GM18858 (cell line): ENCODE measurements around the gene PI4KA.
"Not testable (repeated sequence)": the region's sequence is repeated elsewhere in the genome, so short reads cannot be mapped to it uniquely, and the experiment has no call there.

Experiments
- ATAC-seq: cut with Tn5 transposase; IDR thresholded peaks from one replicate; pipeline ENCODE4 v1.9.1; 2021; ENCODE audit not compliant: unreplicated experiment

The PI4KA gene

GRCh38 chr22:20852076-20852475, 6.5 kb downstream of the PI4KA start:
- no peak for ATAC-seq

- no peak for ATAC-seq
Observed at GRCh38 chr22:20847318-20847822, 11.2 kb downstream of the PI4KA start.

DNA sequence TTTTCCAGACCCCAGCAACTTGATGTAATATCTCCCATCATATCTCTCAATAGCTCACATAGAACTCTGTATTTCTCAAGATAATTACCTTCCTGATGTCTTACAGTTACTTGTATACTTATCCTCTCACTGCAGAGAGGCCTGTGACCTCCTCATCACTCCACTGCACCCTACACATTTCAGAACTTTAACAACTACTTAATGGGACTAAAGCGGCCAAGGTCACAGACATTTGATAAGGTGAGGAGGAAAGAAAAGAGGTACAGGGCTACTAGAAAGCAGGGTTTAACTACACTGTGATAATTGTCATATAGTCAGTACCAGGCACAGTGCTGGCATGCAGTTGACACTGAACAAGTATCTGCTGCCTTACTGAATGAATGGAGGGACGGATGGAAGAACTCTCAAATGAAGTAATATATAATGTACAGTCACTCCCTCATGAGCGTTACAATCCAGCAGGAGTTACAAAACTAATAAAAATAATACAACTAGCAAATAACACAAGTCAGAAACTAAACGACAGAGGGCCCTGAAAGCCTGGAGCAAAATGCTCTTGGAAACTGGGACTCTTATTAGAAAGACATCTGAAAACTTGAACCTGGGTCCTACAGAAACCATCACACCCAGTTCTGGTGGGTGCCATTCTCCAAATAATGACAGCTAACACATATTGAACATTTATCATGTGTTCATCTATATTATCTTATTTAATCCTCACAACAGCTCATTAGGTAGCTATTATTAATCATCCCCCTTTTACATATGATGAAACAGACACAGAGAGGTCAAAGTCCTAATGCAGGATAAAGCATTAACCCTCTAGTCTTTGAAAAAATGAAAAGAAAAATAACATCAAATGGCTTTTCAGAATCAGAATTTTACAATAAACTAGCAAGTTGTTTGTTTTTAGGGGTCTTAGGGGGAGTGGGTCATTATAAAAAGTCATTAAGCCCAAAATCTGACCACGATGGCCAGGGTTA, 14.3 kb downstream of the PI4KA start:
- ATAC-seq = no peak

GRCh38 chr22:20843501-20843900, 15.1 kb downstream of the PI4KA start:
- ATAC-seq = no peak

DNA sequence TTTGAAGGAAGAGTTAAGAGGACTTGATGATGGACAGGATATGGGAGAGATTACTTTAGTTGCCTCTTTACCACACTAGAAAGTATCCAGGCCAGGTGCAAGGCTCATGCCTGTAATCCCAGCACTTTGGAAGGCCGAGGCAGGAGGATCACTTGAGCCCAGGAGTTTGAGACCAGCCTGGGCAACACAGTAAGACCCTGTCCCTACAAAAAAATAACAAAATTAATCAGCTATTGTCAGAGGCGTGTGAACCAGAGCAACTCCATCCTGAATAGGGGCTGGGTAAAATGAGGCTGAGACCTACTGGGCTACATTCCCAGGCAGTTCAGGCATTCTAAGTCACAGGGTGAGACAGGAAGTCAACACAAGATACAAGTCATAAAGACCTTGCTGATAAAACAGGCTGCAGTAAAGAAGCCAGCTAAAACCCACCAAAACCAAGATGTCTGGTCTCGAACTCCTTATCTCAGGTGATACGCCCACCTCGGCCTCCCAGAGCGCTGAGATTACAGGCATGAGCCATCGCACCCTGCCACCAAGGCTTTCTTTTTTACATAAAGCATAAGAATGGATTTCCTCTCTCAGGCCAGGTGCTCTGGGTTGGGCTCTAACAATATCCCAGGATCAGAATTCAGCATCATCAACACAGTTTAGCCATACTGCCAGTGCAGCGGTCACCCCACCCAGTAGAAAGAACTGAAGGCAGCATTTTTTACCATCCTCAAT, 17.8 kb downstream of the PI4KA start:
- ATAC-seq = no peak

GRCh38 chr22:20839837-20840645, 18.6 kb downstream of the PI4KA start:
- ATAC-seq = no peak

GRCh38 chr22:20839354-20839753, 19.3 kb downstream of the PI4KA start:
- ATAC-seq = not testable (repeated sequence)

- ATAC-seq = no peak
Observed at GRCh38 chr22:20836987-20837823, 21.4 kb downstream of the PI4KA start.

DNA sequence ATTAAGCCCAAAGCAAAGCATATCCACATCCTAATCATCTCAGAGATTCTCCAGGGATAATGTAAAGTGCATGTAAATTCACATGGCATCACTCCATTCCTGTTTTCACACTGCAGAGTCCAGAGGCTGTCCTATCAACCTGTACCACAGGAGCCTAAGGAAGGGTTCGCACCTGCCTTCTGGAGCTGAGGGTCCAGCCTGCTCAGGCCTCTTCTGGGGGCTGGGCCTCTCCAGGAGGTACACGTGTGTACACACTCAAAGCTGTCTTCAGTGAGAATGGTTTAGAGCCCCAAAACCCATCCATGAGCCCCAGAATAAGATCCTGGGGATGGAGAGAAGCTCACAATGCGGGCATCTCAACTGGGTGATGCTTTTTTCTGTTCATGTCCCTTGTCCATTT, 23.9 kb downstream of the PI4KA start:
- ATAC-seq = no peak

- no peak for ATAC-seq
Observed at GRCh38 chr22:20834206-20834605, 24.4 kb downstream of the PI4KA start.

GRCh38 chr22:20833225-20833665, 25.4 kb downstream of the PI4KA start:
- ATAC-seq = no peak

DNA sequence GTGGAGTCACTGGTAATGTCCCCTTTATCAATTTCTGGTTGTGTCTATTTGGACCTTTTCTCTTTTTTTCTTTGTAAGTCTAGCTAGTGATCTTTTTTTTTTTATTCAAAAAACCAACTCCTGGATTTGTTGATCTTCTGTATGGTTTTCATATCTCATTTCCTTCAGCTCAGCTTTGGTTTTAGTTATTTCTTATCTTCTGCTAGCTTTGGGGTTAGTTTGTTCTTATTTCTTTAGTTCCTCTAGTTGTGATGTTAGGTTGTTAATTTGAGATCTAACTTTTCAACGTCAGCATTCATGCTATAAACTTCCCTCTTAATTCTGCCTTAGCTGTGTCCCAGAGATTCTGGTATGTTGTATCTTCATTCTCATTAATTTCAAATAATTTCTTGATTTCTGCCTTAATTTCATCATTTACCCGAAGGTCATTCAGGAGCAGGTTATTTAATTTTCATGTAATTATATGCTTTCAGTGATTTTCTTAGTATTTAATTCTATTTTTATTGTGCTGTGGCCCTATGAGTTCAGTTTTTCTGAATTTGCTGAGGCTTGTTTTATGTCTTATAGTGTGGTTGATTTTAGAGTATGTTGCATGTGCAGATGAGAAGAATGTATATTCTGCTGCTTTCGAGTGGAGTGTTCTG, 29.0 kb downstream of the PI4KA start:
- no peak for ATAC-seq

GRCh38 chr22:20826373-20827152, 32.0 kb downstream of the PI4KA start:
- not testable (repeated sequence) for ATAC-seq

GRCh38 chr22:20825624-20826023, 33.0 kb downstream of the PI4KA start:
- no peak for ATAC-seq

DNA sequence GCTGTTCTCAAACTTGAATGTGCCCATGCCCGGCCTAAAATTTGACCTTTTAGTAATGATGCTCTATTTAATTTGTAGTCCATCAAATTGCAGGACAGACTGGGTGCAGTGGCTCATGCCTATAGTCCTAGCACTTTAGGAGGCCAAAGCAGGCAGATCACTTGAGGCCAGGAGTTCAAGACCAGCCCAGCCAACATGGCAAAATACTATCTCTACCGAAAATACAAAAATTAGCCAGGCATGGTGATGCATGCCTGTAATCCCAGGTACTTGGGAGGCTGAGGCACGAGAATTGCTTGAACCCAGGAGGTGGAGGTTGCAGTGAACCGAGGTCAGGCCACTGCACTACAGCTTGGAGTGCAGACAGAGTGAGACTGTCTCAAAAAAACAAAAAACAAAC, 33.4 kb downstream of the PI4KA start:
- ATAC-seq = not testable (repeated sequence)

DNA sequence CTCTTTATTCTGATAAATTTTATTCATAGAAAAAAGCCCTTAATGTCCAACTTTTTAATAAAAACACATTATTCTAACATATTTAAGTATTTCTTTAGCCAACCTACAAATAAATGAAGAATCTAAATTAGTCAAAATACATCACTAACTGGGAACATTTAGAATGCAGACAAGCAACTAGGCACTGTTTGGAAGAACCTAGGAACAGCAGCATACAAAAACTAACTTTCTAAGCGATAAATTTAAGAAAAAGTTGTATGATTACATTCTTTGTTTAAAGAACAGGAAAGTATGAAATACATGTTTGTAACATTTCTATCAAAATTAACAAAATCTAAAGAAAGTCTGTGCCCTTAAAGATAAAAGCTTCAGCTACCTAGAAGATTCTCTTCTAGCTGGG, 35.3 kb downstream of the PI4KA start:
- no peak for ATAC-seq

- no peak for ATAC-seq
Observed at GRCh38 chr22:20822240-20822639, 36.4 kb downstream of the PI4KA start.

DNA sequence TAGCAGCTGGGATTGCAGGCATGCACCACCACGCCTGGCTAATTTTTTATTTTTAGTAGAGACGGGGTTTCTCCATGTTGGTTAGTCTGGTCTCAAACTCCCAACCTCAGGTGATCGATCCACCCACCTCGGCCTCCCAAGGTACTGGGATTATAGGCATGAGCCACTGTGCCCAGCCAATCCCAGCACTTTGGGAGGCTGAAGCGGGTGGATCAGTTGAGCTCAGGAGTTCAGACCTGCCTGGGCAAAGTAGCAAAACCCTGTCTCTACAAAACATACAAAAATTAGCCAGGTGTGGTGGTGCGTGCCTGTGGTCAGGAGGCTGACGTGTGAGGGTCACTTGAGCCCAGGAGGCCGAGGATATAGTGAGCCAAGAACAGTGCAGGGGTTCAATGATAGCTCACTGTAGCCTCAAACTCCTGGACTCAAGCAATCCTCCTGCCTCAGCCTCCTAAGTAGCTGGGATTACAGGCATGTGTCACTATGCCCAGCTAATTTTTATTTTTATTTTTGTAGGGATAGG, 36.8 kb downstream of the PI4KA start:
- ATAC-seq = not testable (repeated sequence)
